ENCODE measurements around the gene ANKFY1. TPM values are rescaled to one million over a fixed set of nuclear protein-coding genes. Genes with fewer than 3 reads are reported as not detected.

ANKFY1 gene, protein sequence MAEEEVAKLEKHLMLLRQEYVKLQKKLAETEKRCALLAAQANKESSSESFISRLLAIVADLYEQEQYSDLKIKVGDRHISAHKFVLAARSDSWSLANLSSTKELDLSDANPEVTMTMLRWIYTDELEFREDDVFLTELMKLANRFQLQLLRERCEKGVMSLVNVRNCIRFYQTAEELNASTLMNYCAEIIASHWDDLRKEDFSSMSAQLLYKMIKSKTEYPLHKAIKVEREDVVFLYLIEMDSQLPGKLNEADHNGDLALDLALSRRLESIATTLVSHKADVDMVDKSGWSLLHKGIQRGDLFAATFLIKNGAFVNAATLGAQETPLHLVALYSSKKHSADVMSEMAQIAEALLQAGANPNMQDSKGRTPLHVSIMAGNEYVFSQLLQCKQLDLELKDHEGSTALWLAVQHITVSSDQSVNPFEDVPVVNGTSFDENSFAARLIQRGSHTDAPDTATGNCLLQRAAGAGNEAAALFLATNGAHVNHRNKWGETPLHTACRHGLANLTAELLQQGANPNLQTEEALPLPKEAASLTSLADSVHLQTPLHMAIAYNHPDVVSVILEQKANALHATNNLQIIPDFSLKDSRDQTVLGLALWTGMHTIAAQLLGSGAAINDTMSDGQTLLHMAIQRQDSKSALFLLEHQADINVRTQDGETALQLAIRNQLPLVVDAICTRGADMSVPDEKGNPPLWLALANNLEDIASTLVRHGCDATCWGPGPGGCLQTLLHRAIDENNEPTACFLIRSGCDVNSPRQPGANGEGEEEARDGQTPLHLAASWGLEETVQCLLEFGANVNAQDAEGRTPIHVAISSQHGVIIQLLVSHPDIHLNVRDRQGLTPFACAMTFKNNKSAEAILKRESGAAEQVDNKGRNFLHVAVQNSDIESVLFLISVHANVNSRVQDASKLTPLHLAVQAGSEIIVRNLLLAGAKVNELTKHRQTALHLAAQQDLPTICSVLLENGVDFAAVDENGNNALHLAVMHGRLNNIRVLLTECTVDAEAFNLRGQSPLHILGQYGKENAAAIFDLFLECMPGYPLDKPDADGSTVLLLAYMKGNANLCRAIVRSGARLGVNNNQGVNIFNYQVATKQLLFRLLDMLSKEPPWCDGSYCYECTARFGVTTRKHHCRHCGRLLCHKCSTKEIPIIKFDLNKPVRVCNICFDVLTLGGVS
- 7.1 and 13.1 TPM in 2 replicates for polyA plus RNA-seq

DNA sequence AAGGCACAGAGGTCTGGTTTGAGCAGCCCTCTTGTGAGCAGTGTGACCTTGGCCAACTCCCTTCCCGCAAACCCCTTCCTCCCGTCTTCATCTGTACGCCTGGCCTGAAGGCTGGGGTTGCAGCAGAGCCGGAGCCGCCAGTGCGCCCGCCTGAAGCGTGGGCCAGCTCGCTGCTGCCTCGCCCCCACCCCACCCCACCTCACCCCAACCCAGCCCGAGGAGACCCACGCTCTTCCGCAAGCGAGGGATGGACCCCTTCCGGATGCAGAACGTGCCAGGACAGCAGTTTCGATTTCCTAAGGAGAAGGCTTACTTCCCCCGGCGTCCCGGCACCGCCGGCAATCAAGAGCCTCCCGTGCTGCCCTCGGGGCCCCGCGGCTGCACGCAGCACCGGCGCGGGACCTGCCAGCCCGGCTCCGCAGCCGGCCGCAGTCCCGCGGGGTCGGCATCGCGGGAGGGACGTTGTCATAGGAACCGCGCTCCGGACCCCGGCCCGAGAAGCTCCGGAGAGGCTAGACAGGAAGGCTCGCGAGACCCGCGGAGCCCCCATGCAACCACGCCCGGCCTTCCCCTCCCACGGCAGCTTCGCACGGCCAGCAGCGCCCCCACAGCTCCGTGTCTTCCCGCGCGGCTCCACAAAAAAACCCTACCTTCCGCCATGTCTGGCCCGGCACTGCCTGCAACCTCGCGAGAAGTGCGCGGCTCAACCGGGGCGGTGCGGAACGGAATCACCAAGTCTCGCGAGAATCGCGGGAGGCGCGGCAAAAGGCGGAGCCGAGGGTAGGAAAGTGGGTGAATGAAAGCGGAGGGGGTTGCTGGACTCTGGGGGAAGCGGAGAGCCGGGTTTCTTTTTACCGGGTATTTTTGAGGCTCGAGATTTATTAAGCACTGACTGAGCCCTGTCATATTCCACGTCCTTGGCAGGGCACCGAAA, at the start of gene ANKFY1:
Gene ANKFY1, minus strand, starts transcription at position 698 of the 934 bp plus-strand sequence. Its CDS starts 38 bp downstream, at position 660.

Other genes with a start within 250 kb of the ANKFY1 start
- 1.2 and 5.6 TPM in 2 replicates for gene ZZEF1, start 120.9 kb downstream of the ANKFY1 start, polyA plus RNA-seq
- 20.4 and 23.5 TPM in 2 replicates for gene CYB5D2, start 120.8 kb downstream of the ANKFY1 start, polyA plus RNA-seq
- 67.9 and 89.7 TPM in 2 replicates for gene UBE2G1, start 102.7 kb upstream of the ANKFY1 start, polyA plus RNA-seq
- gene SPNS3, start 170.0 kb upstream of the ANKFY1 start, polyA plus RNA-seq: not detected in 2 replicates
- 5.8 and 10.9 TPM in 2 replicates for gene SPNS2, start 234.9 kb upstream of the ANKFY1 start, polyA plus RNA-seq

All from Purkinje cell (primary cell).